NT2/D1 (cell line): ENCODE measurements around the gene ABR.
A peak's percentile ranks its signal among the peaks of the same experiment; 100 is the strongest.
"Not testable (repeated sequence)": the region's sequence is repeated elsewhere in the genome, so short reads cannot be mapped to it uniquely, and the experiment has no call there.

Experiments
- DNase-seq: peaks from one replicate; pipeline ENCODE4 v3.0.0-alpha.2; 2011; ENCODE audit warnings: low read depth, low spot score
- H3K27me3 ChIP-seq: 2 replicates; pipeline ENCODE4 v1.6.0; 2011; ENCODE audit warnings: mild to moderate bottlenecking; ENCODE audit not compliant: insufficient read length, insufficient read depth
- H3K36me3 ChIP-seq: 2 replicates; pipeline ENCODE4 v1.6.1; 2011; ENCODE audit warnings: mild to moderate bottlenecking, low read length, mixed read lengths; ENCODE audit not compliant: insufficient read depth, insufficient read length
- H3K4me1 ChIP-seq: 2 replicates; pipeline ENCODE4 v1.5.1; 2011; ENCODE audit not compliant: insufficient read depth, insufficient read length
- H3K4me3 ChIP-seq: 2 replicates; pipeline ENCODE4 v1.5.1; 2011; ENCODE audit warnings: low read depth; ENCODE audit not compliant: insufficient read length
- H3K9ac ChIP-seq: 2 replicates; pipeline ENCODE4 v1.6.0; 2011; ENCODE audit warnings: low read depth; ENCODE audit not compliant: insufficient read length
- H3K9me3 ChIP-seq: 2 replicates; pipeline ENCODE4 v1.5.1; 2011; ENCODE audit warnings: mild to moderate bottlenecking, low read length; ENCODE audit not compliant: insufficient read depth
- SUZ12 ChIP-seq: IDR thresholded peaks from 2 replicates; pipeline ENCODE4 v1.6.1; 2011; ENCODE audit not compliant: insufficient read length, insufficient read depth; ENCODE audit errors: extremely low read depth
- YY1 ChIP-seq: IDR thresholded peaks from 2 replicates; pipeline ENCODE4 v1.6.1; 2011; ENCODE audit not compliant: insufficient read length, insufficient read depth
- ZNF274 ChIP-seq: IDR thresholded peaks from 2 replicates; pipeline ENCODE4 v1.6.1; 2011; ENCODE audit warnings: mild to moderate bottlenecking, low read depth, low read length

ABR gene

DNA sequence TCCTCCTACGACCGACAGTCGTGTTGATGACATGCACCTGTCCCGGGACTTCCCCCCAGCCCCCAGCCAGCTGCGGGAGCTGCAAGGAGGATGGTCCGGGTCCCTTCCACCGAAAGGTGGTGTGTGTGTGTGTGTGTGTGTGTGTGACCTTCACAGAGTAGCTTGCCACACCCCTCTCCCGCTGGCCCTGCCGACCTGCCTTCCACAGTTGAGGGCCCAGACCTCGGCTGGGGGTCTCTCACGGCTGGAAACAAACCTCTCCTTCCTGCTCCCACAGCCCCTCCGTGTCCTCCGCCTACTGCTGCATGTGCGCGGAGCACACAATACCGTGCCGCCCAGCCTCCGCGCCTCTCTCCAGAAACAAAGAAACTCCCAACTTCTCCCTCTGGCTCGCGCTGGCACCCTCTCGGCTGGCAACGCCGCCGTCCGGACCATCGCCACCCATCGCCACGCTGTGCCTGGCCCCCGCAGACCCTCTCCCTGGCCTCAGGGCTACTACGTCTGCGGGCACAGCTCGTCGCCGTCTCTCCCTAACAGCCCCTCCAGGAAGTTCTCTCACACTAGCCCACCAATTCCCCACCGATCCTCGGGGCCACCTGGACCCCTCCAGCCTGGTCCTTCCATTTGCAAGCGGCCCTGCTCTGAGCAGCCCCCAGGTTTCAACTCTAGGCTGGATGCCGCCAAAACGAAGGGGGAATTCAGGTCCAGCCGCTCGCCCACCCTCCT is 101.6 kb downstream of the ABR start:
- Histone ChIP-seq H3K4me1 (peaks cover 20% of the 10 kb centered on the region), H3K9ac (no peak overlapping the region)

DNA sequence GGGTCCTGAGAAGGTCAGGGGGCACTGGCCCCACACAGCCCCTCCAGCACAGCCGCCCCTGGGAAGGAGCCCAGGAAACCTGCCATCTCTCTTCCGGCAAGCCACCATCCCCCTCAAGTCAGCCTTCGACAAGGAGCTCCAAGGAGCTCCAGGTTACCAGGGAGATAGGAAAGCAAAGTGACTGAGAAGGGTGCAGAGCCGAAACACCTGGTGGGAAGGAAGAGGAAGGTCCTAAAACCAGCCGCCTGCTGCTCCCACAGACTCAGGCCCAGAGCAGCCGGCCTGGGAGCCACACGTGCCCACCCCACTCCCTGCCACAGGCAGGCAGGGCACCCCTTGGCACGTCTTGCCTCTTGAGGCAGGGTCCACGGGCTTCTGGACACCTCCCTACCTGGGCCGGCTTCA is 102.2 kb downstream of the ABR start:
- Histone ChIP-seq H3K9ac (no peak overlapping the region), H3K4me3 (no peak overlapping the region), H3K4me1 (peaks cover 21% of the 10 kb centered on the region), H3K36me3 (peaks cover 24% of the 10 kb centered on the region), H3K27me3 (no peaks in the 10 kb centered on the region), H3K9me3 (no peaks in the 10 kb centered on the region)
- DNase-seq, result no peak
- no peak for TF ChIP-seq ZNF274
- no peak for TF ChIP-seq SUZ12
- TF ChIP-seq YY1, result no peak

More for the DNA sequence above, 101.6 kb downstream of the ABR start:
- no peak overlapping the region for H3K4me3 ChIP-seq
- H3K9me3 ChIP-seq, result no peaks in the 10 kb centered on the region
- no peaks in the 10 kb centered on the region for H3K27me3 ChIP-seq
- no peak for TF ChIP-seq SUZ12
- no peak for TF ChIP-seq YY1
- no peak for TF ChIP-seq ZNF274
- H3K36me3 ChIP-seq, result peaks cover 26% of the 10 kb centered on the region
- no peak for DNase-seq

DNA sequence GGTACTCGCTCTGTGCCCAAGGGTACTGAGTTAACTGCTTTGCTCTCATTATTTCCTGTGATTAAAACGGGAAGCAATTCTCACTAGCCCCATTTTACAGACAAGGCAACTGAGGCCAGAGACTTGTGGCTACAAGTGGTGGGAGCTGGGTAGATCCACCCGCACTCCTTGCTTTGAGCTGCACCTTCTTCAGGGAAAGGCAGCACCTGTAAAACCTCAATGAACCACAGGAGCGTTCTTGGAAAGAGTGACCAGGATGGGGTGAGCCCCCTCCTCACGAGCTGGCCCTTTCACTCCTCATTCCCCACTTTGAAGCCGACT is 102.8 kb downstream of the ABR start:
- Histone ChIP-seq H3K36me3 (peaks cover 21% of the 10 kb centered on the region), H3K9ac (no peak overlapping the region), H3K27me3 (no peaks in the 10 kb centered on the region), H3K4me1 (peaks cover 21% of the 10 kb centered on the region), H3K9me3 (no peaks in the 10 kb centered on the region), H3K4me3 (no peak overlapping the region)
- DNase-seq, result no peak
- TF ChIP-seq YY1 (no peak), SUZ12 (no peak), ZNF274 (no peak)

DNA sequence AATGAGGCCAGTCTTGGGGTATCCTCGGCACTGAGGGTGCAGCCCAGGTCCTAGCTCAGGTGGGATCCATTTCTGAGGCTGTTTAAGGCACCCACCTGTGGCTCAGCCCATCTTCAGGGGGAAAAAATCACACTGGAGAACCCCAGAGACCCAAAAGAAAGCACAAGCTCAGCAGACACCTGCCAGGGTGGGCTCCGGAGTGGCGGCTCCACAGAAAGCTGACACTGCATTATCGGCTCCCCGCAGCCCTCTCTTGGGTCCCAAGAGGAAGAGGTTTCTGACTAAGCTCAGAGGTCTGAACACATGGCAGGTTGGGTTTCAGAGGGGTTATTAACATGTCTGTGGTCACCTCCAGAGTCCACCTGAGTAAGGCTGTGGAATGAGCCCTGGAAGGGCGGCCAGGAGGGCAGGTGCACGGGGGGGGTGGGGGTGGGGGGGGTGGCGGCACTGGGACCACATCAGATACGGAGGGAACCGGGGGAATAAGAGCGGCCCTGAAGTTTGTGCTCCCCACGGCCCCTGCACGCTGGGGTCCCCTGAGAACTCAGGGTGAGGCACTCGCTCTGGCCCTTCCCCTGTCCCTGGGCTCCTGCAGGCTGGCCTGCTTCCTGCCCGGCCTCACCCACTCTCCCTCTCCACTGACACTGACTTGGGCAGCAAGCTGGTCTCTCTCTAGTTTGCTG is 103.3 kb downstream of the ABR start:
- no peak overlapping the region for H3K4me3 ChIP-seq
- H3K27me3 ChIP-seq, result no peaks in the 10 kb centered on the region
- peaks cover 21% of the 10 kb centered on the region for H3K4me1 ChIP-seq
- no peak overlapping the region for H3K9ac ChIP-seq
- DNase-seq, result no peak
- peaks cover 22% of the 10 kb centered on the region for H3K36me3 ChIP-seq
- H3K9me3 ChIP-seq, result no peaks in the 10 kb centered on the region
- TF ChIP-seq YY1, result no peak
- TF ChIP-seq ZNF274, result no peak
- TF ChIP-seq SUZ12, result no peak

DNA sequence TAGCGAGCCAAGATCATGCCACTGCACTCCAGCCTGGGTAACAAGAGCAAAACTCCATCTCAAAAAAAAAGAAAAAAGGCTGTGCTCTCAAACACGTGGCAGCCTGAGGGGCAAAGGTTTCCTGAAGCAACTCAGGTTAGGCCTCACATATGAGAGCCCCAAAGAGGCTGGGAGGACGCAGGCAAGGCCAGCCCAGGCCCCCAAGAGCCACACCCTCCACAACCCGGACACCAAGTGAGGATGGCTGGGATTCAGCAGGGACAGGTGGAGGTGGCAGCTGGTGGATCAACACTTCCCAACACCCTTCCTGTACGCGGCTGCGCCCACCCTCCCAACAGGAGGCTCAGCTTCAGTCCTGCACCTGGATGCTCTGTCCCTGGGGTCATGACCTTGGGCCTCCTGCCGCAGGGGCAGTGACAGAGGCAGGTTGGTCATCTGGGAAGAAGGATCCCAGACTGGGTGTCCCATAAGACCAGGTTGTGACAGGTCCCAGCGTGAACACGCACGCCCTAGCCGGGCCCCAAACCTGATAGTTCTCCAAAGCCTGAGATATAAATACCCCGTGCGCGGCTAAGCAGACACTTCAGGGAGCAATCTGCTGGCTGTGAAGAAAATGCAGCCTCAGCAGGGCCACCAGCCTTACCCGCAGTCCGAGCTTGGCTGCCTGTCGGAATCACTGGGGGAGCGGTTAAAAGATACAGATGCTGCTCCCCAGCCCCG is 104.7 kb downstream of the ABR start:
- Histone ChIP-seq H3K4me1 (peaks cover 19% of the 10 kb centered on the region), H3K4me3 (no peak overlapping the region), H3K9me3 (no peaks in the 10 kb centered on the region), H3K36me3 (peaks cover 33% of the 10 kb centered on the region), H3K27me3 (no peaks in the 10 kb centered on the region), H3K9ac (no peak overlapping the region)
- TF ChIP-seq SUZ12 (no peak), YY1 (no peak), ZNF274 (no peak)
- DNase-seq, result no peak

DNA sequence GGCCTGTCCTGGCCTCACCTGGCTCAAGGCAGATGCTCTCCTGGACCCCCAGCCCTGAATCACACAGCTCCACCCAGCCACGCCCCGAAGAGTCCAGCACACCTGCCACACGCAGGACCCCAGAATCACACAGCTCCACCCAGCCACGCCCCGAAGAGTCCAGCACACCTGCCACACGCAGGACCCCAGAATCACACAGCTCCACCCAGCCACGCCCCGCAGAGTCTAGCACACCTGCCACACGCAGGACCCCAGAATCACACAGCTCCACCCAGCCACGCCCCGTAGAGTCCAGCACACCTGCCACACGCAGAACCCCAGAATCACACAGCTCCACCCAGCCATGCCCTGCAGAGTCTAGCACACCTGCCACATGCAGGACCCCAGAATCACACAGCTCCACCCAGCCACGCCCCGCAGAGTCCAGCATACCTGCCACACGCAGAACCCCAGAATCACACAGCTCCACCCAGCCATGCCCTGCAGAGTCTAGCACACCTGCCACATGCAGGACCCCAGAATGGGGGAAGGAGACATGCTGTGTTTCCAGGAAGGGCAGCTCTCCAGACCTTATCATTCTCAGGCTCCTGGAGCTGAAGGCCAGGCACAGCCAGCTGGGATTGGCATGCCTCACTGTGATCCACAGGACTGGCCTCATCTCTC is 105.7 kb downstream of the ABR start:
- H3K9ac ChIP-seq, H3K9me3 ChIP-seq: not testable (repeated sequence)

DNA sequence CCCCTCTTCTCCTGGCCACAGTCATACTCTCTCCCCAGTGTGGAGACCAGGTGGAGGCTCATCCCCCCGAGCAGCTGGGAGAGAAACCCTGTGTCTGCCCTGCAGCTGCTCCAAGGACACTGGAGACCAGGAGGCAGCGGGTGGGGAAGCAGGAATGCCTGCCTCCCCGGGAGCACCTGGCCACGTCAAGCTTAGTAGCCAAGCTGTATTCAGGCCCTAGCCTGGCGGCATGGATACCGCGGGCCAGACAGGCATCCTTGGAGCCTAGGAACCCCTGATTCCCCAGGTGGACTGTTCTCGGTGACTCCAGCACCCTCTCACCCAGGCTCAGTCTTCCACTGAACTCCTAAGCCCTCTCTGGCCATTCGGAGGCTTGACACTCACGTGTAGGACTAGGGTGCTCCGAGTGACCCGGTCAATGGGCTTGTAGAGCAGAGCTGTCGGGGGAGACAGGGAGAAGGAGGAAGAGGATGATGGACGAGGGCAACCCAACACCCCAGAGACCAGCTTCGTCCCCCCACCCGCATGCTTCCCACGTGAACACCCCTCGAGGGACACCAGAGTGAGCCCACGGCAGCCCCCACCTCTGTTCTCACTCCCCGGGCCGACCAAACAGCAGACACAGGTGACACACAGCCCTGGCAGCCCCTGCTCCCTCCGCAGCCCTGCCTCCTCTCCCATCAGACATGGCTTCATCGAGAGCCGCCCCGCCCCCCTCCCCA is 106.4 kb downstream of the ABR start:
- Histone ChIP-seq H3K36me3 (peaks cover 39% of the 10 kb centered on the region), H3K9ac (peak overlapping the region; percentile 56), H3K9me3 (no peaks in the 10 kb centered on the region), H3K4me3 (no peak overlapping the region), H3K4me1 (peaks cover 11% of the 10 kb centered on the region), H3K27me3 (no peaks in the 10 kb centered on the region)
- TF ChIP-seq YY1, result no peak
- TF ChIP-seq SUZ12, result no peak
- TF ChIP-seq ZNF274, result no peak
- DNase-seq, result no peak

More for the DNA sequence above, 105.7 kb downstream of the ABR start:
- H3K4me3 ChIP-seq, H3K27me3 ChIP-seq, DNase-seq: not testable (repeated sequence)
- Histone ChIP-seq H3K4me1 (peaks cover 13% of the 10 kb centered on the region), H3K36me3 (peaks cover 34% of the 10 kb centered on the region)
